Suprapubic skin (tissue), 4 donors: ENCODE results near the gene RRAD. TPM values are rescaled to one million over a fixed set of nuclear protein-coding genes. Genes with fewer than 3 reads are reported as not detected.

Experiments
- DNase-seq, 2 donors: peaks; one replicate each; pipeline ENCODE4 v3.0.0-alpha.2; 2019; ENCODE audit warnings: low spot score in 2 of 2
- H3K27ac ChIP-seq: fragments of 200-600 bp; sonication (generic); one replicate; pipeline ENCODE4 v1.5.1; 2019
- H3K27me3 ChIP-seq: fragments of 200-600 bp; sonication (generic); one replicate; pipeline ENCODE4 v1.5.1; 2019
- H3K36me3 ChIP-seq: fragments of 200-600 bp; sonication (generic); one replicate; pipeline ENCODE4 v1.5.1; 2019
- H3K4me1 ChIP-seq: fragments of 200-600 bp; sonication (generic); one replicate; pipeline ENCODE4 v1.5.1; 2019
- H3K4me3 ChIP-seq: fragments of 200-600 bp; sonication (generic); one replicate; pipeline ENCODE4 v1.5.1; 2019; ENCODE audit warnings: mild to moderate bottlenecking
- H3K9me3 ChIP-seq: fragments of 200-600 bp; sonication (generic); one replicate; pipeline ENCODE4 v1.5.1; 2019
- EP300 ChIP-seq: sonication (generic); formaldehyde crosslinking; IDR thresholded peaks from one replicate; pipeline ENCODE4 v1.6.1; 2017; ENCODE audit warnings: antibody characterized with exemption
- POLR2A ChIP-seq, 2 donors: fragments of 450-650 bp; IDR thresholded peaks; one replicate each; pipeline ENCODE4 v1.6.1; 2017; ENCODE audit warnings: antibody characterized with exemption in 2 of 2, mild to moderate bottlenecking in 2 of 2, moderate library complexity in 2 of 2
- POLR2AphosphoS5 ChIP-seq, 3 donors: sonication (generic); formaldehyde crosslinking; IDR thresholded peaks; one replicate each; pipeline ENCODE4 v1.6.1; 2017; ENCODE audit warnings: antibody characterized with exemption in 3 of 3
- WGBS: methylation state at CpG from one replicate; pipeline ENCODE4 v1.1.5; 2018; 5-methylcytosine and 5-hydroxymethylcytosine counted together
- total RNA-seq, 4 donors: library from RNA; depleted of rRNA; stranded (reverse); fragments of >200 nt; gene quantifications; one replicate each; pipeline ENCODE4 v1.1.0, GENCODE V29; 2016
- TF ChIP-seq, protein P1 (sequence below), 2 donors: fragments of 200-600 bp in 1 of 2; fragments of 450-650 bp in 1 of 2; sonication (generic) in 1 of 2; IDR thresholded peaks; one replicate each; pipeline ENCODE4 v1.5.1; 2016 to 2019; ENCODE audit warnings: antibody characterized with exemption in 2 of 2, mild to moderate bottlenecking in 1 of 2, moderate library complexity in 1 of 2

RRAD gene
- total RNA-seq, 4 donors from 2014 or later, result 1.5 to 12.1 (median 4.6) TPM

GRCh38 chr16:66923866-66924265, 1.5 kb downstream of the RRAD start:
- peak overlapping the region; percentile 51 for H3K4me3 ChIP-seq
- no peaks in the 10 kb centered on the region for H3K9me3 ChIP-seq
- H3K36me3 ChIP-seq, result no peaks in the 10 kb centered on the region
- H3K4me1 ChIP-seq, result peaks cover 41% of the 10 kb centered on the region
- H3K27ac ChIP-seq, result no peak overlapping the region
- TF ChIP-seq, protein P1, sequence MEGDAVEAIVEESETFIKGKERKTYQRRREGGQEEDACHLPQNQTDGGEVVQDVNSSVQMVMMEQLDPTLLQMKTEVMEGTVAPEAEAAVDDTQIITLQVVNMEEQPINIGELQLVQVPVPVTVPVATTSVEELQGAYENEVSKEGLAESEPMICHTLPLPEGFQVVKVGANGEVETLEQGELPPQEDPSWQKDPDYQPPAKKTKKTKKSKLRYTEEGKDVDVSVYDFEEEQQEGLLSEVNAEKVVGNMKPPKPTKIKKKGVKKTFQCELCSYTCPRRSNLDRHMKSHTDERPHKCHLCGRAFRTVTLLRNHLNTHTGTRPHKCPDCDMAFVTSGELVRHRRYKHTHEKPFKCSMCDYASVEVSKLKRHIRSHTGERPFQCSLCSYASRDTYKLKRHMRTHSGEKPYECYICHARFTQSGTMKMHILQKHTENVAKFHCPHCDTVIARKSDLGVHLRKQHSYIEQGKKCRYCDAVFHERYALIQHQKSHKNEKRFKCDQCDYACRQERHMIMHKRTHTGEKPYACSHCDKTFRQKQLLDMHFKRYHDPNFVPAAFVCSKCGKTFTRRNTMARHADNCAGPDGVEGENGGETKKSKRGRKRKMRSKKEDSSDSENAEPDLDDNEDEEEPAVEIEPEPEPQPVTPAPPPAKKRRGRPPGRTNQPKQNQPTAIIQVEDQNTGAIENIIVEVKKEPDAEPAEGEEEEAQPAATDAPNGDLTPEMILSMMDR (IDR thresholded peaks at IDR 0.05), result no peak
- no peak for TF ChIP-seq EP300
- TF ChIP-seq POLR2AphosphoS5 (IDR thresholded peaks at IDR 0.05), result no peak
- no peak for TF ChIP-seq POLR2A (IDR thresholded peaks at IDR 0.05)
- no peak for DNase-seq
- WGBS, result 27% methylated on average over 3 of the region's 3 CpGs
- H3K27me3 ChIP-seq, result peaks cover 35% of the 10 kb centered on the region

- peak overlapping the region; percentile 51 for H3K4me3 ChIP-seq
- no peaks in the 10 kb centered on the region for H3K36me3 ChIP-seq
- 64% methylated on average over 18 of the region's 18 CpGs for WGBS
- no peak for DNase-seq
- H3K27me3 ChIP-seq, result peaks cover 35% of the 10 kb centered on the region
- TF ChIP-seq EP300 (no peak), POLR2A (IDR thresholded peaks at IDR 0.05) (no peak), POLR2AphosphoS5 (IDR thresholded peaks at IDR 0.05) (no peak)
- TF ChIP-seq, protein P1 (IDR thresholded peaks at IDR 0.05), result no peak
- no peak overlapping the region for H3K27ac ChIP-seq
- H3K4me1 ChIP-seq, result peaks cover 40% of the 10 kb centered on the region
- H3K9me3 ChIP-seq, result no peaks in the 10 kb centered on the region
These were observed 2.0 kb downstream of the RRAD start for GRCh38 chr16:66923247-66923731.

GRCh38 chr16:66921729-66922450, 3.4 kb downstream of the RRAD start:
- Histone ChIP-seq H3K4me1 (peaks cover 28% of the 10 kb centered on the region), H3K36me3 (no peaks in the 10 kb centered on the region), H3K4me3 (no peak overlapping the region), H3K27ac (no peak overlapping the region), H3K9me3 (no peaks in the 10 kb centered on the region), H3K27me3 (peaks cover 35% of the 10 kb centered on the region)
- WGBS, result 69% methylated on average over 12 of the region's 42 CpGs
- DNase-seq, result no peak
- TF ChIP-seq EP300 (no peak), POLR2AphosphoS5 (IDR thresholded peaks at IDR 0.05) (no peak), POLR2A (IDR thresholded peaks at IDR 0.05) (no peak)
- TF ChIP-seq, protein P1 (IDR thresholded peaks at IDR 0.05), result no peak

GRCh38 chr16:66920924-66921680, 4.2 kb downstream of the RRAD start:
- TF ChIP-seq EP300 (no peak), POLR2A (IDR thresholded peaks at IDR 0.05) (no peak), POLR2AphosphoS5 (IDR thresholded peaks at IDR 0.05) (no peak)
- TF ChIP-seq, protein P1 (IDR thresholded peaks at IDR 0.05), result no peak
- Histone ChIP-seq H3K36me3 (no peaks in the 10 kb centered on the region), H3K4me3 (no peak overlapping the region), H3K9me3 (no peaks in the 10 kb centered on the region), H3K27me3 (peaks cover 35% of the 10 kb centered on the region), H3K4me1 (peaks cover 21% of the 10 kb centered on the region), H3K27ac (no peak overlapping the region)
- 80% methylated on average over 7 of the region's 9 CpGs for WGBS
- DNase-seq, result no peak

- 38% methylated on average over 2 of the region's 2 CpGs for WGBS
- TF ChIP-seq, protein P1 (IDR thresholded peaks at IDR 0.05), result no peak
- no peak for TF ChIP-seq EP300
- TF ChIP-seq POLR2AphosphoS5 (IDR thresholded peaks at IDR 0.05), result no peak
- TF ChIP-seq POLR2A (IDR thresholded peaks at IDR 0.05), result no peak
- DNase-seq, result no peak
- peaks cover 32% of the 10 kb centered on the region for H3K27me3 ChIP-seq
- H3K4me3 ChIP-seq, result no peak overlapping the region
- peaks cover 13% of the 10 kb centered on the region for H3K4me1 ChIP-seq
- H3K9me3 ChIP-seq, result no peaks in the 10 kb centered on the region
- no peak overlapping the region for H3K27ac ChIP-seq
- no peaks in the 10 kb centered on the region for H3K36me3 ChIP-seq
These were observed 5.1 kb downstream of the RRAD start for GRCh38 chr16:66920299-66920590.
